HepG2 (cell line): ENCODE measurements around the gene CPNE5.
"Not testable (repeated sequence)": the region's sequence is repeated elsewhere in the genome, so short reads cannot be mapped to it uniquely, and the experiment has no call there.

ENCODE experiments used
- ARNT ChIP-seq: fragments of 450-650 bp; IDR thresholded peaks from 2 replicates; pipeline ENCODE4 v1.6.1; 2017
- E2F1 ChIP-seq: sonication (generic); formaldehyde crosslinking; IDR thresholded peaks from 2 replicates; pipeline ENCODE4 v1.5.0; 2020; ENCODE audit warnings: missing genetic modification reagents
- FOXK2 ChIP-seq: fragments of 450-650 bp; IDR thresholded peaks from 2 replicates; pipeline ENCODE4 v1.6.1; 2016
- GTF2F1 ChIP-seq: fragments of 150-350 bp; IDR thresholded peaks from 2 replicates; pipeline ENCODE4 v1.6.1; 2014; ENCODE audit warnings: low read length
- POLR2A ChIP-seq, 2 experiments: IDR thresholded peaks; 2 replicates each; pipeline ENCODE4 v1.6.1; 2011; ENCODE audit warnings: low read depth in 2 of 2, low read length in 2 of 2, mild to moderate bottlenecking in 1 of 2, moderate library complexity in 1 of 2; ENCODE audit not compliant: insufficient read depth in 1 of 2
- POLR2AphosphoS5 ChIP-seq: IDR thresholded peaks from 2 replicates; pipeline ENCODE4 v1.6.1; 2012; ENCODE audit warnings: low read depth, low read length
- RBFOX2 ChIP-seq: fragments of 200-400 bp; formaldehyde crosslinking; IDR thresholded peaks from 2 replicates; pipeline ENCODE4 v1.6.1; 2017; ENCODE audit warnings: low read depth, mild to moderate bottlenecking, low read length
- SP1 ChIP-seq, 2 experiments: fragments of 450-650 bp in 1 of 2; sonication (generic) in 1 of 2; formaldehyde crosslinking in 1 of 2; IDR thresholded peaks; 2 replicates each; pipeline versions ENCODE4 v1.4.0 to v1.6.1; 2016 to 2020; ENCODE audit warnings: missing genetic modification reagents in 1 of 2
- ZMYM4 ChIP-seq: sonication (generic); formaldehyde crosslinking; IDR thresholded peaks from 2 replicates; pipeline ENCODE4 v1.8.1; 2023; ENCODE audit warnings: mild to moderate bottlenecking, missing genetic modification reagents
- ZNF207 ChIP-seq: fragments of 450-650 bp; IDR thresholded peaks from 2 replicates; pipeline ENCODE4 v1.6.1; 2016; ENCODE audit warnings: antibody characterized with exemption, borderline replicate concordance
- ZNF318 ChIP-seq: sonication (generic); formaldehyde crosslinking; IDR thresholded peaks from 2 replicates; pipeline ENCODE4 v1.4.0; 2020; ENCODE audit warnings: mild to moderate bottlenecking, missing genetic modification reagents
- ZNF567 ChIP-seq: sonication (generic); formaldehyde crosslinking; IDR thresholded peaks from 2 replicates; pipeline ENCODE4 v1.8.1; 2023; ENCODE audit warnings: mild to moderate bottlenecking, missing genetic modification reagents, borderline replicate concordance
- TF ChIP-seq, protein P1 (sequence below): sonication (generic); formaldehyde crosslinking; IDR thresholded peaks from 2 replicates; pipeline ENCODE4 v1.4.0; 2020; ENCODE audit warnings: missing genetic modification reagents, borderline replicate concordance
- TF ChIP-seq, protein P2 (sequence below): IDR thresholded peaks from 2 replicates; pipeline ENCODE4 v1.6.1; 2012; ENCODE audit warnings: inconsistent platforms

DNA sequence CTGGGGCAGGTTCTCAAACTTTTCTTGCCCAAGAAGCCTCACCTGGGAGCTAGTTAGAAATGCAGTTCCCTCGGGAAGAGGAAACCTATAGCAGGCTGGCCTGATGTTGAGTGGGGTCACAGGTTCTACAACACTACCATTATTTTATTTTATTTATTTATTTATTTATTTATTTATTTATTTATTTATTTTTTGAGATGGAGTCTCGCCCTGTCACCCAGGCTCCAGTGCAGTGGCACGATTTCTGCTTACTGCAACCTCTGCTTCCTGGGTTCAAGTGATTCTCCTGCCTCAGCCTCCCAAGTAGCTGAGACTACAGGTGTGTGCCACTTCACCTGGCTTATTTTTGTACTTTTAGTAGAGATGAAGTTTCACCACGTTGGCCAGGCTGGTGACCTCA lies 115.3 kb downstream of the CPNE5 start:
- TF ChIP-seq, protein P1, sequence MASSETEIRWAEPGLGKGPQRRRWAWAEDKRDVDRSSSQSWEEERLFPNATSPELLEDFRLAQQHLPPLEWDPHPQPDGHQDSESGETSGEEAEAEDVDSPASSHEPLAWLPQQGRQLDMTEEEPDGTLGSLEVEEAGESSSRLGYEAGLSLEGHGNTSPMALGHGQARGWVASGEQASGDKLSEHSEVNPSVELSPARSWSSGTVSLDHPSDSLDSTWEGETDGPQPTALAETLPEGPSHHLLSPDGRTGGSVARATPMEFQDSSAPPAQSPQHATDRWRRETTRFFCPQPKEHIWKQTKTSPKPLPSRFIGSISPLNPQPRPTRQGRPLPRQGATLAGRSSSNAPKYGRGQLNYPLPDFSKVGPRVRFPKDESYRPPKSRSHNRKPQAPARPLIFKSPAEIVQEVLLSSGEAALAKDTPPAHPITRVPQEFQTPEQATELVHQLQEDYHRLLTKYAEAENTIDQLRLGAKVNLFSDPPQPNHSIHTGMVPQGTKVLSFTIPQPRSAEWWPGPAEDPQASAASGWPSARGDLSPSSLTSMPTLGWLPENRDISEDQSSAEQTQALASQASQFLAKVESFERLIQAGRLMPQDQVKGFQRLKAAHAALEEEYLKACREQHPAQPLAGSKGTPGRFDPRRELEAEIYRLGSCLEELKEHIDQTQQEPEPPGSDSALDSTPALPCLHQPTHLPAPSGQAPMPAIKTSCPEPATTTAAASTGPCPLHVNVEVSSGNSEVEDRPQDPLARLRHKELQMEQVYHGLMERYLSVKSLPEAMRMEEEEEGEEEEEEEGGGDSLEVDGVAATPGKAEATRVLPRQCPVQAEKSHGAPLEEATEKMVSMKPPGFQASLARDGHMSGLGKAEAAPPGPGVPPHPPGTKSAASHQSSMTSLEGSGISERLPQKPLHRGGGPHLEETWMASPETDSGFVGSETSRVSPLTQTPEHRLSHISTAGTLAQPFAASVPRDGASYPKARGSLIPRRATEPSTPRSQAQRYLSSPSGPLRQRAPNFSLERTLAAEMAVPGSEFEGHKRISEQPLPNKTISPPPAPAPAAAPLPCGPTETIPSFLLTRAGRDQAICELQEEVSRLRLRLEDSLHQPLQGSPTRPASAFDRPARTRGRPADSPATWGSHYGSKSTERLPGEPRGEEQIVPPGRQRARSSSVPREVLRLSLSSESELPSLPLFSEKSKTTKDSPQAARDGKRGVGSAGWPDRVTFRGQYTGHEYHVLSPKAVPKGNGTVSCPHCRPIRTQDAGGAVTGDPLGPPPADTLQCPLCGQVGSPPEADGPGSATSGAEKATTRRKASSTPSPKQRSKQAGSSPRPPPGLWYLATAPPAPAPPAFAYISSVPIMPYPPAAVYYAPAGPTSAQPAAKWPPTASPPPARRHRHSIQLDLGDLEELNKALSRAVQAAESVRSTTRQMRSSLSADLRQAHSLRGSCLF (CRISPR knock-in tag), result not testable (repeated sequence)
- TF ChIP-seq, protein P2, sequence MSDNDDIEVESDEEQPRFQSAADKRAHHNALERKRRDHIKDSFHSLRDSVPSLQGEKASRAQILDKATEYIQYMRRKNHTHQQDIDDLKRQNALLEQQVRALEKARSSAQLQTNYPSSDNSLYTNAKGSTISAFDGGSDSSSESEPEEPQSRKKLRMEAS, result not testable (repeated sequence)
- not testable (repeated sequence) for TF ChIP-seq ZMYM4 (CRISPR knock-in tag); ZNF318; POLR2A (IDR thresholded peaks at IDR 0.05; ENCODE audit: insufficient read depth in 1 of 2, low read depth in 2 of 2, low read length in 2 of 2); ZNF207; RBFOX2; POLR2AphosphoS5; GTF2F1; ZNF567; E2F1 (CRISPR knock-in tag); ARNT; SP1 (IDR thresholded peaks at IDR 0.05); SP1 (CRISPR knock-in tag; IDR thresholded peaks at IDR 0.05); FOXK2
